Fibroblast of peridontal ligament (primary cell): ENCODE measurements around the gene RAB8B.
"Not testable (repeated sequence)": the region's sequence is repeated elsewhere in the genome, so short reads cannot be mapped to it uniquely, and the experiment has no call there.

ENCODE experiments used
- DNase-seq: peaks from one replicate; pipeline ENCODE4 v3.0.0-alpha.2; 2010; ENCODE audit errors: extremely low read depth

The RAB8B gene

GRCh38 chr15:63237086-63237485 lies 47.7 kb downstream of the RAB8B start:
- DNase-seq = not testable (repeated sequence)

DNA sequence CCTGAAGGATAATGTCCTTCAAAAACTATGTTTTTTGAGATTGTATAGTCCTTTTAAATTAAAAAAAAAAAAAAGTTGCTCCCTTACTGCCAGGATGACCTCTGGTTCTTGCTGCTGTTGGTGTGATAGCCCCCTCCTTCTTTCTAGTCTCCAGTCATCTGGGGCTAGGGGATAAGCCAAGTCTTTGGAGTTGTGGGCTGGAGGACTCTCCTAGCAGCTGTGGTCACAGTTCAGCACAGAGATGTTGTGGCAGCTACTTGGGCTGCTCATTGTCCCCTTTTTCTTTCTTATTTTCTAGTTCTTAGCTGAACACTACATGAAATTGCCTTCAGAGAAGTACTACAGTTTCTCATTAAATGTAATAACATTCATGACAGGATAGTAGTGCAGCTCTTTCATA lies 48.8 kb downstream of the RAB8B start:
- no peak for DNase-seq

- DNase-seq = peak; percentile 91
Measured at GRCh38 chr15:63238796-63239195, 49.4 kb downstream of the RAB8B start.

DNA sequence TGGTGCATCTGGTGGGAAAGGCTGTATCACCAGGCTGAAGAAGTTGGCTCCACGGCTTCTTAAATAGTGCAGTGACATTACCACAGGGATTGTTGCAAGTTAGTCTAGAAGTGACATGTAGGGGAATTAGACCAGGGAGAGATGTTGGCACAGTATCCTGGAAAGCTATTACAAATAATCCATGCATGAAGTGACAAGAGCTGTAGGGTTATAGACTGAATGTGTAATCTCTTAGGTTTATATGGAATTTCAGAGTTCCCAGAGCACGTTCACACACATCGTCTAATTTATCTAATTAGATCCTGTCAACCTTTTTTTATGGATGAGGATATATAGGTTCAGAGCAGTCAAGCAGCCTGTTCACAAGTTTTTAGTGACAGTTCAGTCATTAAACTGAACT lies 50.7 kb downstream of the RAB8B start:
- no peak for DNase-seq

DNA sequence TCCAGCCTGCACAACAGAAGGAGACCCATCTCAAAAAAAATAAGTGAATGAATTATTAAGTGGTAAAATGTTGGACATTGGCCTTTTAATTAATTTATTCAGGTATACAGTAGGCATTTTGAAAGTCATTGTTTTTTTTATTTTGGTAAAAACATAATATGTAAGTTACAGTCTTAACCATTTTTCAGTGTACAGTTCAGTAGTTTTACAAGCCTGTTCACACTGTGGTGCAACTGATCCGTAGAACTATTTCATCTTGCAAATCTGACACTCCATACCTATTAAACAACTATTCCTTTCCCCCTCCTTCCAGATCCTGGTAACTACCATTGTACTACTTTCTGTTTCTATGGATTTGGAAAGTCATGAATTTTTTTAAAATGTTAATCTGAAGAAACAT lies 51.9 kb downstream of the RAB8B start:
- no peak for DNase-seq

DNA sequence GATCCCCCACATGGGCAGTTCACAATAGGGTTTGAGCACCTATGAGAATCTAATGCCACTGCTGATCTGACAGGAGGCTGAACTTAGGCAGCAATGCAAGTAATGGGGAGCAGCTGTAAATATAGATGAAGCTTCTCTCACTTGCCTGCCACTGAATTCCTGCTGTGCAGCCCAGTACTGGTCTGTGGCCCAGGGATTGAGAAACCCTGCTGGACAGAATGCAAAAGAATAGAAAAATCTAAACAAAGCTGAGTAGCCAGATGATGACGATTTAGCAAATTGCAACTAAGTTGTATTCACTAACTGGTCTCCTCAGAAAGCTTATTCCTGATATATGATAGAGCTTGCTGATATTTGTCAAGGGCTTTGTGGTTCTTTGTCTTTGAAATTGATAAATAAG lies 53.7 kb downstream of the RAB8B start:
- DNase-seq = peak; percentile 96

GRCh38 chr15:63243776-63244175 lies 54.4 kb downstream of the RAB8B start:
- DNase-seq = no peak

GRCh38 chr15:63244399-63244798 lies 55.0 kb downstream of the RAB8B start:
- no peak for DNase-seq

DNA sequence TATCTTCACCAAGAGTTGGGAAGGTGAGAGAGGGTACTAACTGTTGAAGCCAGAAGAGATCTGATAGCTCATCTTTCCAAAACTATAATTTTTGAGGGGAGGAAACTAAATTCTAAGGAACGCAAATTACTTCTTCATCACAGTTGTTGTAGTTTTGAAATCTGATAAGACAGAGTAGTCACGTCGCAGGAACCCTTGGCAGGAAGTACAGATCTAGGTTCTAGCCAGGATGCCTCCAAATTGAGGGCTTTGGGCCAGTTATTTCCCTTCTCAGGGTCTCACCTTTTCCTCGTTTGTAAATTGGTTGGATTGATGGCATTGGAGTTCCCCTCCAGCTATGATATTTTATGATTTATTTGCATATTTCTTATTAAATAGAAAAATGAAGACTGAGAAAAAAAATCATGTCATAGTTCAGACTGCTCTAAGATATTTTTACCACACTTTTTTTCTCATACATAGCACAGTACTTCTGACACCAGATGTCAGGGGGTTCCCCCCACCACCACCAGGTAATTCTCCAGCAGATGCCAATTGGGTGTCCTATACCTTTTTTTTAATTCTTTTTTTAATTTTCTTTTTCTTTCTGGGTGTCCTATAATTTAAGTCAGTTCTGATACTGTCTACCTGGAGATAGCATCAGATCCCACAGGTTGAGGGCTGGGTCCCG lies 55.7 kb downstream of the RAB8B start:
- DNase-seq = no peak

GRCh38 chr15:63246691-63247469 lies 57.5 kb downstream of the RAB8B start:
- peak; percentile 97 for DNase-seq

DNA sequence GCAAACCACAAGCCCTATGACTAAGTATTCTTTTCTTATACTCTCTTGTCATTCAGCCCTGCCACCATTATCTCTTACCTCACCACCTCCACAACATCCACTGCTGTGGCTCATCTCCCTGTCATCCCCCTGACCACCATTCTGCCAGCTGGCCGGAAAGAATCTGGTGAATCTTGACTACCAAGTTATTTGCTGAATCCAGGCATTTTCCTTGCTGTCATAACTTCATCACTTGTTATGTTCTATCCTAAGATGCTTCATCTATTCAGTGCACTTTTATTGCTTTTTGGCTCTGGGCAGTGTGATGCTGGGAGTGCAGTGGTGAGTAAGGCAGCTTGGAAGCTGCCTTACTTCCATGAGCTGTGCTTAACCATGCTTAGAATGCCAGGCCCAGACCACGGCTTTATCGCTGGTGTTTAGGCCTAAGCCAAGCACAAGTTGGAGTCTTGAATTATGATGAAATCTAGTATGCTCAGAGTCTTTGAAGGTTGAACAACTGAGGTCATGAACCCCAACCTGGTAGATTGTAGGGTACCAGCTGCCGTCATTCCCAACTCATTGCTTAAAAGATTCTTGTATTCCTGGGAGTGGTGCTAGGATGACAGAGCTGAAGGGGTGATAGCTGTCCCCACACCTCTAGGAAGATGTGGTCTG lies 61.0 kb downstream of the RAB8B start:
- DNase-seq = peak; percentile 88

DNA sequence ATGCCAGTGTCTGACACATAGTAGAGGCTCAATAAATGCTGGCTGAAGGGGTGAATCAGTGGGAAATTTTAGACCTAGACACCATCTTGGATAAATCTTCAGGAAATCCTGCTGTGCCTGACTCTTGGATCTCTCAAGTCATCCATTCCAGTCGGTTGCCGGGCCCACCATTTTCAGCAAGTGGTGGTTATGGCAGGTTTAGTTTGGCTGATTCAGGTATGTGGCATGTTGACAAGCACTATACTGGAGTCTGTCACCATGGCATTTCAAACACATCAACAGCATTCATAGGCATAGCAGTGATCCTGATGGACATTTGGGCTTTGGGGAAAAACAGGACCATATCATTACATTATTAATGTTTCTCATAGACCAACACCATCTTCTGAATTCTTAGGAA lies 62.3 kb downstream of the RAB8B start:
- no peak for DNase-seq

DNA sequence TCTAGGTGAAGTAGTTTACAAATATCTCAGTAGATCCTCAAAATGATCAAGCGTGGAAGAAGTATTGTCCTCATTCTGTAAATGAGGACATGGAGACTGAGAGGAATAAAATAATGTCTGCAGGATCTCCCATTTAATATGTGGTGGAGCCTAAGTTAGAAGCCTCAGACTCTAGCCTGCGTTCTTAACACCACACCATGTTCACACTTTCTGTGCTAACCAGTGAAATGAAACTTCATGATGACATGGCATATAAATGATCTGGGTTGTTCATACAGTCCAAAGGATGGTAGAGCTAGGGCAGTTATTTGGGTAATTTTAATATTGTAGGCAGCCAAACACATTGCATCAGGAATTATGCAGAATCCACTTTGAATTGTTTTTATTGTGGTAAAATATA lies 62.9 kb downstream of the RAB8B start:
- DNase-seq = no peak

GRCh38 chr15:63254991-63255390 lies 65.6 kb downstream of the RAB8B start:
- DNase-seq = no peak

- no peak for DNase-seq
Measured at GRCh38 chr15:63255489-63255990, 66.1 kb downstream of the RAB8B start.

GRCh38 chr15:63256433-63257274 lies 67.2 kb downstream of the RAB8B start:
- DNase-seq = peak; percentile 86

GRCh38 chr15:63258658-63259057 lies 69.3 kb downstream of the RAB8B start:
- DNase-seq = no peak

- DNase-seq = no peak
Measured at GRCh38 chr15:63260791-63261190, 71.4 kb downstream of the RAB8B start.

- no peak for DNase-seq
Measured at GRCh38 chr15:63261311-63261710, 71.9 kb downstream of the RAB8B start.

- no peak for DNase-seq
Measured at GRCh38 chr15:63263519-63263918, 74.1 kb downstream of the RAB8B start.

GRCh38 chr15:63264688-63265293 lies 75.4 kb downstream of the RAB8B start:
- DNase-seq = peak; percentile 96
